GM23338 (cell line): ENCODE results near the gene POLDIP2. TPM values are rescaled to one million over a fixed set of nuclear protein-coding genes. Genes with fewer than 3 reads are reported as not detected.

Source experiments
- ATAC-seq: fragments of 200-7000 bp; cut with Tn5 transposase; 3 replicates; pipeline ENCODE4 v1.9.1; 2020
- DNase-seq: peaks from one replicate; pipeline ENCODE4 v3.0.0-alpha.2; 2015; ENCODE audit warnings: low spot score
- H2AFZ ChIP-seq: fragments of 200-600 bp; sonication (generic); 2 replicates; pipeline ENCODE4 v1.8.0; 2016; ENCODE audit warnings: antibody characterized with exemption, mild to moderate bottlenecking, moderate library complexity
- H3F3A ChIP-seq: fragments of 200-600 bp; sonication (generic); replicated peaks from 2 replicates; pipeline ENCODE4 v1.8.0; 2017; ENCODE audit warnings: antibody characterized with exemption, mixed run types, low read depth
- H3K27ac ChIP-seq: fragments of 200-600 bp; sonication (generic); 2 replicates; pipeline ENCODE4 v1.6.1; 2016; ENCODE audit warnings: low read depth
- H3K27me3 ChIP-seq: fragments of 200-600 bp; sonication (generic); 2 replicates; pipeline ENCODE4 v1.8.0; 2016; ENCODE audit warnings: mild to moderate bottlenecking, mixed run types, moderate library complexity; ENCODE audit not compliant: insufficient read depth
- H3K36me3 ChIP-seq: fragments of 200-600 bp; sonication (generic); 2 replicates; pipeline ENCODE4 v1.8.0; 2016; ENCODE audit warnings: mild to moderate bottlenecking; ENCODE audit not compliant: insufficient read depth
- H3K4me1 ChIP-seq: fragments of 200-600 bp; sonication (generic); 2 replicates; pipeline ENCODE4 v1.8.0; 2016; ENCODE audit warnings: mild to moderate bottlenecking, moderate library complexity; ENCODE audit not compliant: insufficient read depth
- H3K4me2 ChIP-seq: fragments of 200-600 bp; sonication (generic); 2 replicates; pipeline ENCODE4 v1.7.1; 2017; ENCODE audit warnings: mixed run types
- H3K4me3 ChIP-seq: fragments of 200-600 bp; sonication (generic); 2 replicates; pipeline ENCODE4 v1.6.1; 2016; ENCODE audit warnings: mixed run types
- H3K79me2 ChIP-seq: fragments of 200-600 bp; sonication (generic); replicated peaks from 2 replicates; pipeline ENCODE4 v1.8.0; 2017; ENCODE audit warnings: mild to moderate bottlenecking; ENCODE audit not compliant: insufficient read depth
- H3K9me2 ChIP-seq: fragments of 200-600 bp; sonication (generic); 2 replicates; pipeline ENCODE4 v1.8.0; 2017; ENCODE audit not compliant: insufficient read depth
- H4K20me1 ChIP-seq: fragments of 200-600 bp; sonication (generic); replicated peaks from 2 replicates; pipeline ENCODE4 v1.8.0; 2017; ENCODE audit warnings: mild to moderate bottlenecking; ENCODE audit not compliant: insufficient read depth
- H3K27ac Mint-ChIP-seq: 2 replicates; pipeline ENCODE4 v1.8.0; 2020; ENCODE audit warnings: inconsistent platforms, mild to moderate bottlenecking, moderate library complexity, mixed read lengths
- H3K27me3 Mint-ChIP-seq: 3 replicates; pipeline ENCODE4 v1.8.0; 2022; ENCODE audit warnings: low read depth, mild to moderate bottlenecking, moderate library complexity, mixed read lengths, inconsistent platforms; ENCODE audit not compliant: insufficient read depth, poor library complexity
- H3K36me3 Mint-ChIP-seq: 3 replicates; pipeline ENCODE4 v1.8.0; 2021; ENCODE audit warnings: low read depth, mild to moderate bottlenecking, inconsistent platforms, moderate library complexity, mixed read lengths
- H3K4me1 Mint-ChIP-seq: 3 replicates; pipeline ENCODE4 v1.8.0; 2020; ENCODE audit warnings: mild to moderate bottlenecking, inconsistent platforms, mixed read lengths
- H3K4me3 Mint-ChIP-seq: 3 replicates; pipeline ENCODE4 v1.8.0; 2021; ENCODE audit warnings: moderate library complexity, mild to moderate bottlenecking, inconsistent platforms, mixed read lengths
- H3K9me3 Mint-ChIP-seq: 3 replicates; pipeline ENCODE4 v1.8.0; 2020; ENCODE audit warnings: moderate library complexity, mild to moderate bottlenecking, inconsistent platforms, mixed read lengths
- CREB1 ChIP-seq: fragments of 250-450 bp; sonication (Bioruptor Pico); IDR thresholded peaks from 2 replicates; pipeline ENCODE4 v1.5.0; 2020; ENCODE audit warnings: low read depth, mild to moderate bottlenecking, moderate library complexity
- CTCF ChIP-seq, 2 experiments: fragments of 200-600 bp in 1 of 2; sonication (generic) in 1 of 2; conservative IDR thresholded peaks; 2 replicates each; pipeline versions ENCODE4 v1.5.1 to v1.6.1; 2016 to 2017; ENCODE audit warnings: antibody characterized with exemption in 2 of 2, low read depth in 2 of 2, mild to moderate bottlenecking in 2 of 2, moderate library complexity in 1 of 2
- EZH2 ChIP-seq: fragments of 200-600 bp; sonication (generic); IDR thresholded peaks from one replicate; pipeline ENCODE4 v1.8.0; 2017; ENCODE audit warnings: antibody characterized with exemption, mild to moderate bottlenecking, low read depth; ENCODE audit not compliant: unreplicated experiment
- EZH2phosphoT487 ChIP-seq: fragments of 200-600 bp; sonication (generic); IDR thresholded peaks from one replicate; pipeline ENCODE4 v1.8.1; 2018; ENCODE audit warnings: antibody characterized with exemption; ENCODE audit not compliant: unreplicated experiment
- JUNB ChIP-seq: IDR thresholded peaks from one replicate; pipeline ENCODE4 v1.6.1; 2016; ENCODE audit warnings: antibody characterized with exemption; ENCODE audit not compliant: unreplicated experiment
- NANOG ChIP-seq: IDR thresholded peaks from 2 replicates; pipeline ENCODE4 v1.6.1; 2016; ENCODE audit warnings: antibody characterized with exemption, borderline replicate concordance
- POLR2AphosphoS5 ChIP-seq: IDR thresholded peaks from 2 replicates; pipeline ENCODE4 v1.6.1; 2016; ENCODE audit warnings: antibody characterized with exemption, low read depth
- REST ChIP-seq: IDR thresholded peaks from one replicate; pipeline ENCODE4 v1.6.1; 2018; ENCODE audit warnings: antibody characterized with exemption; ENCODE audit not compliant: unreplicated experiment
- STAT1 ChIP-seq: IDR thresholded peaks from one replicate; pipeline ENCODE4 v1.6.1; 2016; ENCODE audit warnings: antibody characterized with exemption; ENCODE audit not compliant: unreplicated experiment
- ZNF114 ChIP-seq: fragments of 250-450 bp; sonication (Bioruptor Pico); IDR thresholded peaks from 2 replicates; pipeline ENCODE4 v1.5.0; 2020; ENCODE audit warnings: mild to moderate bottlenecking, moderate library complexity
- ZNF331 ChIP-seq: fragments of 250-450 bp; sonication (Bioruptor Pico); IDR thresholded peaks from 2 replicates; pipeline ENCODE4 v1.5.0; 2020; ENCODE audit warnings: low read depth, mild to moderate bottlenecking, moderate library complexity
- polyA plus RNA-seq: library from polyadenylated mRNA; unstranded; fragments of >200 nt; fragmentation: Nextera tagmentation; extraction: Ambion mirVana; gene quantifications from 2 replicates; pipeline ENCODE4 v1.2.1, GENCODE V29; 2016
- total RNA-seq: library from RNA; depleted of rRNA; stranded (reverse); fragments of >200 nt; shearing (Covaris generic); gene quantifications from 2 replicates; pipeline ENCODE4 v1.2.3, GENCODE V29; 2014
- TF ChIP-seq, protein P1 (sequence below): fragments of 250-450 bp; sonication (Bioruptor Pico); IDR thresholded peaks from 2 replicates; pipeline ENCODE4 v1.5.0; 2020; ENCODE audit warnings: mild to moderate bottlenecking, moderate library complexity
- TF ChIP-seq, protein P2 (sequence below): IDR thresholded peaks from 2 replicates; pipeline ENCODE4 v1.6.1; 2016; ENCODE audit warnings: antibody characterized with exemption

Gene POLDIP2
- total and polyA plus RNA-seq, 2 experiments from 2014 or later: 45.7 to 77.1 TPM

DNA sequence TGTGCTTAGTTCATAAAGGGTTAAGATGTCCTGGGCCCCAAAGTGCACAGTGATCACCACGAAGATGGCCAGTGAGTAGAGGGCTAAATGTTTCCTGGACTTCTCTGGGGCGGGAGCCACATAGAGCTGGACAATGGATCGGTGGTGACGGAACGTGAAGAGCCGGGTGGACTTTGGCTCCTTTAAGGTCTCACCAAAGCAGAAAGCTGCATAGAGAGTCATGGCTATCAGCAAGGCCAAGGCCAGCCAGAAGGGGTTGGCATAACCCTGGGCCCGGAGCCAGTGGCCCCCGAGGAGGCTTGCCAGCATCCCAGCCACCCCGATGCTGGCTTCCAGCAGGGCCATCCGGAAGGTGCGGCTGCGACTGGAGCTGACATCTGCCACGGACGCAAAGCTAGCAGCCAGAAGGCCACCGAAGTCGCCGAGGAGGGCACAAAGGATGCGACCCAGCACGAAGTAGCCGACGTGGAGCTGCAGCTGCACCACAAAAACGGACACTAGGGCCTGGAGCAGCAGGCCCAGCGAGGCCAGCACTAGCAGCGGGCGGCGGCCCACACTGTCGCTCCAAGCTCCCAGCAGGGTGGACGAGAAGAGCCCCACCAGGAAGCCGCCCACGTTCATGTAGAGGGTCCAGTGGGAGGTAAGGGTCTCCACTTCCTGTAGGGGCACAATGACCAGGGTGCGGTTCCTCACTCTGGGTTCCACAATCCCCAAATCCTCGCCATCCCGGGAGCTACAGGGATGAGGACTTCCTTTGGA lies 47.7 kb upstream of the POLDIP2 start:
- H3K27ac ChIP-seq: no peak overlapping the region
- ATAC-seq: peak; percentile 3; the same call in 2 of the 3 replicates
- H2AFZ ChIP-seq: peak overlapping the region; percentile 74

More for the DNA sequence above, 47.7 kb upstream of the POLDIP2 start:
- DNase-seq: peak; percentile 44
- Histone ChIP-seq H3K79me2 (no peaks in the 10 kb centered on the region), H3F3A (peaks cover 17% of the 10 kb centered on the region), H3K4me2 (peak overlapping the region; percentile 92), H3K4me1 (peaks cover 74% of the 10 kb centered on the region), H3K4me3 (peak overlapping the region; percentile 88), H3K27me3 (peaks cover 16% of the 10 kb centered on the region), H3K9me2 (no peaks in the 10 kb centered on the region), H3K36me3 (no peaks in the 10 kb centered on the region), H4K20me1 (no peaks in the 10 kb centered on the region)
- Mint-ChIP-seq H3K27me3 (peaks cover 30% of the 10 kb centered on the region), H3K36me3 (peaks cover 16% of the 10 kb centered on the region), H3K4me1 (peaks cover 69% of the 10 kb centered on the region), H3K9me3 (no peaks in the 10 kb centered on the region; the same call in 2 of the 3 replicates), H3K27ac (no peak overlapping the region), H3K4me3 (peak overlapping the region; percentile 77)
- TF ChIP-seq EZH2phosphoT487 (no peak), ZNF331 (CRISPR knock-in tag) (no peak), CTCF (conservative IDR thresholded peaks at IDR 0.05; ENCODE audit: low read depth in 2 of 2) (no peak), JUNB (no peak), POLR2AphosphoS5 (no peak), ZNF114 (CRISPR knock-in tag) (no peak), NANOG (no peak), EZH2 (no peak), CREB1 (CRISPR knock-in tag) (no peak), REST (no peak), STAT1 (no peak)
- TF ChIP-seq, protein P1, sequence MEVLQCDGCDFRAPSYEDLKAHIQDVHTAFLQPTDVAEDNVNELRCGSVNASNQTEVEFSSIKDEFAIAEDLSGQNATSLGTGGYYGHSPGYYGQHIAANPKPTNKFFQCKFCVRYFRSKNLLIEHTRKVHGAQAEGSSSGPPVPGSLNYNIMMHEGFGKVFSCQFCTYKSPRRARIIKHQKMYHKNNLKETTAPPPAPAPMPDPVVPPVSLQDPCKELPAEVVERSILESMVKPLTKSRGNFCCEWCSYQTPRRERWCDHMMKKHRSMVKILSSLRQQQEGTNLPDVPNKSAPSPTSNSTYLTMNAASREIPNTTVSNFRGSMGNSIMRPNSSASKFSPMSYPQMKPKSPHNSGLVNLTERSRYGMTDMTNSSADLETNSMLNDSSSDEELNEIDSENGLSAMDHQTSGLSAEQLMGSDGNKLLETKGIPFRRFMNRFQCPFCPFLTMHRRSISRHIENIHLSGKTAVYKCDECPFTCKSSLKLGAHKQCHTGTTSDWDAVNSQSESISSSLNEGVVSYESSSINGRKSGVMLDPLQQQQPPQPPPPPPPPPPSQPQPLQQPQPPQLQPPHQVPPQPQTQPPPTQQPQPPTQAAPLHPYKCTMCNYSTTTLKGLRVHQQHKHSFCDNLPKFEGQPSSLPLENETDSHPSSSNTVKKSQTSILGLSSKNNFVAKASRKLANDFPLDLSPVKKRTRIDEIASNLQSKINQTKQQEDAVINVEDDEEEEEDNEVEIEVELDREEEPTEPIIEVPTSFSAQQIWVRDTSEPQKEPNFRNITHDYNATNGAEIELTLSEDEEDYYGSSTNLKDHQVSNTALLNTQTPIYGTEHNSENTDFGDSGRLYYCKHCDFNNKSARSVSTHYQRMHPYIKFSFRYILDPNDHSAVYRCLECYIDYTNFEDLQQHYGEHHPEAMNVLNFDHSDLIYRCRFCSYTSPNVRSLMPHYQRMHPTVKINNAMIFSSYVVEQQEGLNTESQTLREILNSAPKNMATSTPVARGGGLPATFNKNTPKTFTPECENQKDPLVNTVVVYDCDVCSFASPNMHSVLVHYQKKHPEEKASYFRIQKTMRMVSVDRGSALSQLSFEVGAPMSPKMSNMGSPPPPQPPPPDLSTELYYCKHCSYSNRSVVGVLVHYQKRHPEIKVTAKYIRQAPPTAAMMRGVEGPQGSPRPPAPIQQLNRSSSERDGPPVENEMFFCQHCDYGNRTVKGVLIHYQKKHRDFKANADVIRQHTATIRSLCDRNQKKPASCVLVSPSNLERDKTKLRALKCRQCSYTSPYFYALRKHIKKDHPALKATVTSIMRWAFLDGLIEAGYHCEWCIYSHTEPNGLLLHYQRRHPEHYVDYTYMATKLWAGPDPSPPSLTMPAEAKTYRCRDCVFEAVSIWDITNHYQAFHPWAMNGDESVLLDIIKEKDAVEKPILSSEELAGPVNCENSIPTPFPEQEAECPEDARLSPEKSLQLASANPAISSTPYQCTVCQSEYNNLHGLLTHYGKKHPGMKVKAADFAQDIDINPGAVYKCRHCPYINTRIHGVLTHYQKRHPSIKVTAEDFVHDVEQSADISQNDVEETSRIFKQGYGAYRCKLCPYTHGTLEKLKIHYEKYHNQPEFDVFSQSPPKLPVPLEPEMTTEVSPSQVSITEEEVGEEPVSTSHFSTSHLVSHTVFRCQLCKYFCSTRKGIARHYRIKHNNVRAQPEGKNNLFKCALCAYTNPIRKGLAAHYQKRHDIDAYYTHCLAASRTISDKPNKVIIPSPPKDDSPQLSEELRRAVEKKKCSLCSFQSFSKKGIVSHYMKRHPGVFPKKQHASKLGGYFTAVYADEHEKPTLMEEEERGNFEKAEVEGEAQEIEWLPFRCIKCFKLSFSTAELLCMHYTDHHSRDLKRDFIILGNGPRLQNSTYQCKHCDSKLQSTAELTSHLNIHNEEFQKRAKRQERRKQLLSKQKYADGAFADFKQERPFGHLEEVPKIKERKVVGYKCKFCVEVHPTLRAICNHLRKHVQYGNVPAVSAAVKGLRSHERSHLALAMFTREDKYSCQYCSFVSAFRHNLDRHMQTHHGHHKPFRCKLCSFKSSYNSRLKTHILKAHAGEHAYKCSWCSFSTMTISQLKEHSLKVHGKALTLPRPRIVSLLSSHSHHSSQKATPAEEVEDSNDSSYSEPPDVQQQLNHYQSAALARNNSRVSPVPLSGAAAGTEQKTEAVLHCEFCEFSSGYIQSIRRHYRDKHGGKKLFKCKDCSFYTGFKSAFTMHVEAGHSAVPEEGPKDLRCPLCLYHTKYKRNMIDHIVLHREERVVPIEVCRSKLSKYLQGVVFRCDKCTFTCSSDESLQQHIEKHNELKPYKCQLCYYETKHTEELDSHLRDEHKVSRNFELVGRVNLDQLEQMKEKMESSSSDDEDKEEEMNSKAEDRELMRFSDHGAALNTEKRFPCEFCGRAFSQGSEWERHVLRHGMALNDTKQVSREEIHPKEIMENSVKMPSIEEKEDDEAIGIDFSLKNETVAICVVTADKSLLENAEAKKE (CRISPR knock-in tag): no peak
- TF ChIP-seq, protein P2, sequence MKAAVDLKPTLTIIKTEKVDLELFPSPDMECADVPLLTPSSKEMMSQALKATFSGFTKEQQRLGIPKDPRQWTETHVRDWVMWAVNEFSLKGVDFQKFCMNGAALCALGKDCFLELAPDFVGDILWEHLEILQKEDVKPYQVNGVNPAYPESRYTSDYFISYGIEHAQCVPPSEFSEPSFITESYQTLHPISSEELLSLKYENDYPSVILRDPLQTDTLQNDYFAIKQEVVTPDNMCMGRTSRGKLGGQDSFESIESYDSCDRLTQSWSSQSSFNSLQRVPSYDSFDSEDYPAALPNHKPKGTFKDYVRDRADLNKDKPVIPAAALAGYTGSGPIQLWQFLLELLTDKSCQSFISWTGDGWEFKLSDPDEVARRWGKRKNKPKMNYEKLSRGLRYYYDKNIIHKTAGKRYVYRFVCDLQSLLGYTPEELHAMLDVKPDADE: no peak
